Activated T-helper 1 cell treated with anti-CD3 and anti-CD28 coated beads, Interleukin-12 subunit alpha, Interleukin-12 subunit beta, Interleukin-2, Interleukin-4 antibody, amounts not matched to agents 30 ng/mL and 10 ng/mL and 1 ng/mL, durations not matched to agents 14 hours and 24 hours and 36 hours (primary cell): Measurements from ENCODE around the gene NFIC. TPM values are rescaled to one million over a fixed set of nuclear protein-coding genes. Genes with fewer than 3 reads are reported as not detected.

Source experiments
- total RNA-seq: library from RNA; stranded (reverse); gene quantifications from 2 replicates; pipeline ENCODE4 v1.2.3, GENCODE V29; 2022

The NFIC gene
- total RNA-seq, 1 donor from 2014 or later: 18.7 TPM

Other genes starting within 250 kb of the NFIC start
- gene GNA15, start 230.6 kb upstream of the NFIC start, total RNA-seq: 103 and 109 TPM in 2 replicates
- gene S1PR4, start 187.8 kb upstream of the NFIC start, total RNA-seq: 44.3 and 45.3 TPM in 2 replicates
- gene NCLN, start 180.7 kb upstream of the NFIC start, total RNA-seq: 112 and 118 TPM in 2 replicates
- 0.08 and 0.12 TPM in 2 replicates for gene CELF5, start 141.9 kb upstream of the NFIC start, total RNA-seq
- gene SMIM24, start 113.9 kb downstream of the NFIC start, total RNA-seq: not detected in 2 replicates
- gene SMIM44, start 116.9 kb downstream of the NFIC start, total RNA-seq: not detected in 2 replicates
- gene DOHH, start 134.1 kb downstream of the NFIC start, total RNA-seq: 20.6 and 21.6 TPM in 2 replicates
- 41.1 and 45.3 TPM in 2 replicates for gene FZR1, start 139.7 kb downstream of the NFIC start, total RNA-seq
- gene TEKTIP1, start 172.6 kb downstream of the NFIC start, total RNA-seq: 1.4 and 1.7 TPM in 2 replicates
- 126 and 136 TPM in 2 replicates for gene MFSD12, start 191.0 kb downstream of the NFIC start, total RNA-seq
- gene HMG20B, start 206.4 kb downstream of the NFIC start, total RNA-seq: 56.4 and 63.0 TPM in 2 replicates
- gene GIPC3, start 218.9 kb downstream of the NFIC start, total RNA-seq: 0.31 and 0.39 TPM in 2 replicates
- 0.47 and 1.0 TPM in 2 replicates for gene TBXA2R, start 240.3 kb downstream of the NFIC start, total RNA-seq